ENCODE results near the gene COX14. TPM values are rescaled to one million over a fixed set of nuclear protein-coding genes. Genes with fewer than 3 reads are reported as not detected.

Gene COX14
- total and polyA plus RNA-seq, 10 of the 15 experiments (the other 5 are each of a cell fraction or from before 2014, with no cell fraction given): 44.6 to 361 (median 120) TPM

DNA sequence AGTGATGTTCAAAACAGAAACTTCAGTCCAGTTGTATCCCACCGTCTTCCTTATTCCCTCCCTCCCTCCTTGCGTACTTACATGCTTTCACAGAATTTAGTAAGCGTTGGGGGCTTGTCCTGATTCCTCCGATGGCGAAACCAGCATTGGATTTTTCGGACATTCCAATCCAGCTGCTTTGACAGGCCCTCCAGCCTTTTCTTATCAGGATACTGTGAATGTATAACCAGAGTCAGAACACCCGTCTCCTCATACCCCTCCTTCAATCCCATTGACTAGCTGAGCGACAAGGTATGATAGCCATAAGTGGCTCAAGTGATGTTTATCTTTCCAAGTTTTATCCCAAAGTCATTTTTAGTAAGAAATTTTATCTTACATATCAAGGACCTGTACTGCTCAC, 31.0 kb downstream of the COX14 start:
- H3K9ac ChIP-seq (ENCODE audit: control insufficient read depth, insufficient read depth, low read length): no peak overlapping the region
- ChIA-PET RAD21 (ENCODE audit: unreplicated experiment) (no interaction called here), SMC1A (ENCODE audit: uncharacterized antibody, unreplicated experiment) (interaction anchor here (2.4 kb wide), 1 partner anchor 33 kb away, joined by 5 read pairs; no protein-coding TSS in a partner anchor), CTCF (interaction anchor here (0.9 to 1.6 kb wide), 5 partner anchors 10 to 31 kb away, joined by 3 to 5 read pairs (median 3); partner anchors contain the start of gene COX14), POLR2A (interaction anchor here (0.7 kb wide), 1 partner anchor 18 kb away, joined by 4 read pairs; no protein-coding TSS in a partner anchor)
- H2AFZ ChIP-seq (ENCODE audit: control insufficient read depth, low read depth, low read length): no peak overlapping the region
- FAIRE-seq (no peak), ATAC-seq (no peak), DNase-seq (ENCODE audit: low read depth, low spot score) (no peak)
- in situ Hi-C loops (cut with MboI) (no loop called here), intact Hi-C loops (cut with micrococcal nuclease; ENCODE audit: unreplicated experiment) (no loop called here)
- no peaks in the 10 kb centered on the region for H3K4me1 ChIP-seq (ENCODE audit: control insufficient read depth, insufficient read depth, low read length)
- peaks cover 0 to 2% of the 10 kb centered on the region in 2 experiments; a peak in 2 of 4 replicates for H3K36me3 ChIP-seq (ENCODE audit: control insufficient read depth in 2 of 2, insufficient read depth in 2 of 2, low read length in 1 of 2)
- 89% methylated on average over 8 of the region's 8 CpGs for WGBS (ENCODE audit: insufficient coverage, insufficient replicate concordance, low lambda C conversion rate, missing lambda C conversion rate)
- BruUV-seq (replicated peaks): no TSS peak
- no peaks in the 10 kb centered on the region for H4K20me1 ChIP-seq (ENCODE audit: control insufficient read depth, insufficient read depth)
- no peak overlapping the region for H3K27ac ChIP-seq (ENCODE audit: control insufficient read depth, insufficient read depth)
- no peak overlapping the region for H3K4me3 ChIP-seq
- TF ChIP-seq NR2F1 (conservative IDR thresholded peaks at IDR 0.05): no peak
- TF ChIP-seq ZBTB33 (IDR thresholded peaks at IDR 0.05): no peak
- no peak for TF ChIP-seq CREM (IDR thresholded peaks at IDR 0.05; ENCODE audit: low read depth)
- no peak for TF ChIP-seq ZNF384 (IDR thresholded peaks at IDR 0.05; ENCODE audit: borderline replicate concordance, low read depth, low read length)
- TF ChIP-seq SUPT20H (IDR thresholded peaks at IDR 0.05; ENCODE audit: borderline replicate concordance, control insufficient read depth, low read depth, low read length): no peak
- no peak for TF ChIP-seq POLR2AphosphoS2 (IDR thresholded peaks at IDR 0.05; ENCODE audit: low read depth, low read length)
- TF ChIP-seq TCF12 (IDR thresholded peaks at IDR 0.05; ENCODE audit: low read depth, low read length): no peak
- no peak for TF ChIP-seq RELA (IDR thresholded peaks at IDR 0.05; ENCODE audit: borderline replicate concordance, partially characterized antibody)
- TF ChIP-seq JUND (IDR thresholded peaks at IDR 0.05; ENCODE audit: low read depth, low read length): no peak
- no peak for TF ChIP-seq NFXL1 (IDR thresholded peaks at IDR 0.05; ENCODE audit: borderline replicate concordance)
- H3K27me3 ChIP-seq (replicated peaks in 1 of 2; ENCODE audit: control insufficient read depth in 2 of 2, insufficient read depth in 2 of 2, low read length in 1 of 2): no peaks in the 10 kb centered on the region
- H3K79me2 ChIP-seq (ENCODE audit: control insufficient read depth, insufficient read depth, low read length): no peaks in the 10 kb centered on the region
- no peaks in the 10 kb centered on the region for H3K9me3 ChIP-seq (replicated peaks; ENCODE audit: control insufficient read depth, insufficient read depth, low read length)
- H3K4me2 ChIP-seq (ENCODE audit: control insufficient read depth, insufficient read depth): no peak overlapping the region
